Activated naive CD4-positive, alpha-beta T cell treated with anti-CD3 and anti-CD28 coated beads, Interleukin-2, amount 10 ng/mL, durations not matched to agents 7 days and 5 days (primary cell): ENCODE data around the gene CHRDL2.
"Not testable (repeated sequence)": the region's sequence is repeated elsewhere in the genome, so short reads cannot be mapped to it uniquely, and the experiment has no call there.

Source experiments
- CTCF ChIA-PET: fragments of 350-600 bp; sonication (Branson Sonifier 250); formaldehyde crosslinking; loops from one replicate; lab custom pipeline; 2021; ENCODE audit warnings: antibody characterized with exemption; lab: Charles Lee
- DNase-seq: peaks from one replicate; pipeline ENCODE4 v3.0.0-alpha.2; 2020
- H3K27ac Mint-ChIP-seq: one replicate; pipeline ENCODE4 v1.8.0; 2021; ENCODE audit warnings: mild to moderate bottlenecking, moderate library complexity, mixed read lengths
- H3K27me3 Mint-ChIP-seq: one replicate; pipeline ENCODE4 v1.8.0; 2021; ENCODE audit warnings: mild to moderate bottlenecking, mixed read lengths
- H3K36me3 Mint-ChIP-seq: one replicate; pipeline ENCODE4 v1.8.0; 2021; ENCODE audit warnings: mixed read lengths
- H3K4me1 Mint-ChIP-seq: one replicate; pipeline ENCODE4 v1.8.0; 2021; ENCODE audit warnings: mixed read lengths
- H3K4me3 Mint-ChIP-seq: one replicate; pipeline ENCODE4 v1.8.0; 2021; ENCODE audit warnings: mild to moderate bottlenecking, moderate library complexity, mixed read lengths
- H3K9me3 Mint-ChIP-seq: one replicate; pipeline ENCODE4 v1.8.0; 2021; ENCODE audit warnings: mixed read lengths

Gene CHRDL2

DNA sequence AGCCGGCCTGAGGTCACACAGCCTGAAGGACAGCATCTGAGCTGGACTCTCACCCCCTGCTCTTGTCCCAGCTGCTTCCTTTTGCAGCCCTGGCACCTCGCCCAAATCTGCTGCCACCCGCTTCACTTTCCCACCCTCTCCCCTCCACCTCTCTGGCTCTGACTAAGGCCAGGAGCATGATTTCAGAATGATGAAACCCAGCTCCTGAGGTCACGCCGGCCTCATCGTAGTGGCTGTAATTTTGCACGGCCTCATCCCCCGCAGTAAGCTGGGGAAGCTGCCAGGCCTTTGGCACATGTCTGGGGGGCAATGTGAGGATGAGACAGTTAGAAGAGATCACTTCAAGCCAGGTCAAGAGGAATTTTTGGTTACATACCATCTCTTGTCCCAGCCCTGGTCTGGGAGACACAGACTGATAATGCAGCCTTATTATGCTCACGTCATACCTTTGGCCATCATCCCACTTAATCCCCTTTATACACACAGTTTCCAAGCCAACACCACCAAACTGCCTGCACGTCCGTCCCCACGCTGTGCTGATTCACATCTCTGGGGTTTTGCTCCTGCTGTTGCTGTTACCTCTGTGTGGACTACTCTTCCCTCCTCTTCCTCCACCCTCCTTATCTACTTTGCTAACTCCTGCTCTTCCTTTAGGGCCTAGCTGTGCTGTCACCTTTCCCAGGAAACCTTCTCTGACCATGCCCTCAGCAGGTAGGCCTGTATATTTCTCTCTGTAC, 58.1 kb downstream of the CHRDL2 start:
- H3K9me3 Mint-ChIP-seq, result no peaks in the 10 kb centered on the region
- CTCF ChIA-PET, result no interaction called here
- H3K27ac Mint-ChIP-seq, result no peak overlapping the region
- H3K27me3 Mint-ChIP-seq, result peaks cover 4% of the 10 kb centered on the region
- no peaks in the 10 kb centered on the region for H3K4me1 Mint-ChIP-seq
- H3K4me3 Mint-ChIP-seq, result no peak overlapping the region
- H3K36me3 Mint-ChIP-seq, result no peaks in the 10 kb centered on the region
- no peak for DNase-seq

DNA sequence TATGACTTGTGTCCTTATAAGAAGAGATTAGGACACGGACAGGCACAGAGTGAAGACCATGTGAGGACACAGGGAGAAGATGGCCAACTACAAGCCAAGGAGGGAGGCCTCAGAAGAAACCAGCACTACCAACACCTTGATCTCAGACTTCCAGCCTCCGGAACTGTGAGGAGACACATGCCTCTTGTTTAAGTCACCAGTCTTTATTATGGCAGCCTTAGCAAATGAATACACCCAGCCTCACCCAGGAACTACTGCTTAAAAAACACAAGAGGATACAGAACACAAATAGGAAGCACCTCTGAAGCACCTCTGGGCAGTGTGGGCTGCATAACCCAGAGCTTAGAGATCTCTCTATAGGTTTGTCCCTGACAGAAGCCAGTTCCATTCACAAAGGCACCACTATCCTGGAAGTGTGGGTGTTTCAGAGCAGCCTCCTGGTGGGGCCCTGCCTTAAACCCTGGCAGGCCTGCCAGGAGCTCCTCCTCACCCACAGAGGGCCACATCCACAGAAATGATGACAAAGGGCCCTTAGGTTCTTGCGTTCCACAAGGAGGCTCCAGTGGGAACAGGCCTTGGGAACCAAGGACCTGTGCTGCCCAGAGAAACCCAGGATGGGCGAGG, 58.8 kb downstream of the CHRDL2 start:
- Mint-ChIP-seq H3K27ac (no peak overlapping the region), H3K27me3 (peaks cover 4% of the 10 kb centered on the region), H3K9me3 (no peaks in the 10 kb centered on the region), H3K36me3 (no peaks in the 10 kb centered on the region), H3K4me3 (no peak overlapping the region), H3K4me1 (no peaks in the 10 kb centered on the region)
- DNase-seq, result no peak
- CTCF ChIA-PET, result no interaction called here

DNA sequence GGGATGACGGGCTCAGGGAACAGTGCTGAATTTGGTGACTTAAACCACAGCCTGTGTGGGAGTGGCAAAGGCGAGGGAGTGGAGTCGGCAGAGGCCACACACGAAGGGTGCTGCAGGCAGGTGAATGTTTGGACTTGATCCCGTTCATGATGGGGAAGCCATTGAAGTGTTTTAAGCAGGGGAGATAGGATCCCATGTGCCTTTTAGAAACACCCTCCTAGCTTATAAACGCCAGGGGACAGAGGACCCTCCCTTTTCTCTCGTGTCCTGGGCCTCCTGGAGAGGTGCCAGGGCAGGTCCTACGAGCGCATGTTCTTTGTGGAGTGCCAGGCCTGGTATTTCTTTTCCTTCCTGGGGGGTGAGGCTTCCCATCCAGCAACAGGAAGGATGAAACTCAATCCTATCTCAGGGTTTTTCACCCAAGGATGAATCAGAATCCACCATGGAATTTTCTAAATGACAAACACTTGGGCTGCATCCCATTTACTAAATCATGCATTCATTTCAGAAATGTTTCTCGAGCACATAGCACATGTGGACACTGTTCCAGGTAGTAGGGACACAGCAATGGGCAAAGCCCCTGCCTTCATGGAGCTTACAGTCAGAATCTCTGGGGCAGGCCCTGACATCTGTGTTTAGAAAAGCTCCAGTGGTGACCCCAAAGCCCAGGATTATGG, 59.6 kb downstream of the CHRDL2 start:
- Mint-ChIP-seq H3K4me3 (no peak overlapping the region), H3K9me3 (no peaks in the 10 kb centered on the region), H3K36me3 (no peaks in the 10 kb centered on the region), H3K27me3 (peaks cover 2% of the 10 kb centered on the region), H3K4me1 (no peaks in the 10 kb centered on the region), H3K27ac (no peak overlapping the region)
- CTCF ChIA-PET, result no interaction called here
- no peak for DNase-seq

DNA sequence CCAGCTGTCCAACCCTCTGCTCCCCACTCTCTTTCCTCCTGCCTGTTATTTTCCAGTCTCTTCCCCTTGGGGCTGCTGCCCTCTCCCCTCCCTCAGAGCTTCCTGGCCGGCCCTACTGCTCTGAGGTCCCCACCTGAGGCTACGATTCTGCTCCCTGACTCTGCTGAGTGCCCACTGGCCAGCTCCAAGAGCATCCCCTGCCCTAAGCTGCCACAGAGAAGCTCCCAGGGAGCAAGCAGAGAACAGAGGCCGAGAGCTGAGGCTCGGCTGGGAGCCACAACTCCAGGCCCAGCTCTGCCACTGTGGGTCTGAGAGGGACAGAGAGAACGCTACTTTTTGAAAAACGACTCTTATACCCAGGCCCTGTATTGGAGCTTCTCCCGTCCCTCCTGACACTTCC, 61.1 kb downstream of the CHRDL2 start:
- CTCF ChIA-PET, result no interaction called here

DNA sequence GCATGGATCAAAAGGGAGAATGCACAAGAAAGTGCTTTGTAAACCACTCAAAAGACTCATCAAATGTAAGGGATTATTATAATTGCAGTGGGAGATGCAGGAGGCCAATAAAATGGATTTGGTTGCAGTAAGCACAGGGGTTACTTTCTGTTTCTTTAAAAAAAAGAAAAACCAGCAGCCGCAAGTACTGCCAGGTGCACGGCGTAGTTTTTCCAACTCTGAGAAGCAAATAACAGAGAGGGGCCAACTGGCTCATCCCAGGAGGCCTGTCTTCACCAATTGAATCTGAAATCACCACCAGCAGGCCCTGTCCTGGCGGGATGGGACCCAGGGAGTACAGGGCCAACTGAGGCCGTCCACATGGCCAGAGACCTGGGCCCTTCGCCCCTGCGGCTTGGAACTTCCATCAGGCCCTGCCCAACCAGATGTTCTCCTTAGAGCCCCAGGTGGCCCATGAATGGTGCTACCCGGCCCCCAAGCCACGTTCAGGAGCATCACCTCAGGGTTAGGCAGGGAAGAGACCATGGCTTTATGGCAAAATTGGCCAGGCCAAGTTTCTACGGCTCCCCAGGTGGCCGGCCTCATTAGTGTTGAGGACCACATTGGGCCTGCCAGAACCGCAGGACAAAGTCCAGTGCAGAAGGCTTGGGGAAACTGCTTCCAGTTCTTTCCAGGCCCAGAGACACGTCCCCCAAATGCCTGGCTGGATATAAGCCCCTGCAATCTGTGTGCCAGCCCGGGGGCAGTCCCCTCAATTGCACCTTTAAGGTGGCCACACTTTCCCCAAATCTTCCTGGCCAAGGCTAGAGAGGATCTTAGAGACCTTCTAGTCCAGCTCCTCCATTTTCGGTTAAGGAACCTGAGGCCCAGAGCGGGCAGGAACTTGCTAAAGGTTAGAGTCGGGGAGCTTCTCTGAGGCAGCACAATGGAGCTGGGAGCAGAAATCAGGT, 61.7 kb downstream of the CHRDL2 start:
- CTCF ChIA-PET, result no interaction called here
- Mint-ChIP-seq H3K27me3 (no peaks in the 10 kb centered on the region), H3K36me3 (no peaks in the 10 kb centered on the region), H3K9me3 (no peaks in the 10 kb centered on the region), H3K27ac (no peak overlapping the region), H3K4me1 (no peaks in the 10 kb centered on the region), H3K4me3 (no peak overlapping the region)
- DNase-seq, result no peak

More for the DNA sequence above, 61.1 kb downstream of the CHRDL2 start:
- no peaks in the 10 kb centered on the region for H3K9me3 Mint-ChIP-seq
- H3K4me1 Mint-ChIP-seq, result no peaks in the 10 kb centered on the region
- H3K36me3 Mint-ChIP-seq, result no peaks in the 10 kb centered on the region
- H3K27ac Mint-ChIP-seq, result no peak overlapping the region
- no peaks in the 10 kb centered on the region for H3K27me3 Mint-ChIP-seq
- no peak for DNase-seq
- no peak overlapping the region for H3K4me3 Mint-ChIP-seq

DNA sequence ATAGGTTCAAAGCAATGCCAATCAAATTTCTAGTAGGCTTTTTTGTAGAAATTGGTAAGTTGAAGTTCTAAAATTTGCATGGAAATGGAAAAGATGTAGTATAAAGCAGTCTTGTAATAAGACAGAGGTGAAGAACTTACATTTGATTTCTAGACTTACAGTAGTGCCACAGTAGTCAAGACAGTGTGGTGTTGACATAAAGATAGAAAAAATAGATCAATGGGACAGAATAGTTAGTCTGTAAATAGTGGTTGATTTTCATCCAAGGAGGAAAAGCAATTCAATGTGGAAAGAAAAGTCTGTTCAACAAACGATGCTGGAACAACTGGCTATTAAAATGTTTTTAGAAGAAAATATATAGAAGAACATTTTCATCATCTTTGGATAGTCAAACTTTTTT, 67.9 kb downstream of the CHRDL2 start:
- H3K27ac Mint-ChIP-seq, result no peak overlapping the region
- CTCF ChIA-PET, result interaction anchor here (1.0 kb wide), 1 partner anchor 24 kb away, joined by 3 read pairs; no protein-coding TSS in a partner anchor

DNA sequence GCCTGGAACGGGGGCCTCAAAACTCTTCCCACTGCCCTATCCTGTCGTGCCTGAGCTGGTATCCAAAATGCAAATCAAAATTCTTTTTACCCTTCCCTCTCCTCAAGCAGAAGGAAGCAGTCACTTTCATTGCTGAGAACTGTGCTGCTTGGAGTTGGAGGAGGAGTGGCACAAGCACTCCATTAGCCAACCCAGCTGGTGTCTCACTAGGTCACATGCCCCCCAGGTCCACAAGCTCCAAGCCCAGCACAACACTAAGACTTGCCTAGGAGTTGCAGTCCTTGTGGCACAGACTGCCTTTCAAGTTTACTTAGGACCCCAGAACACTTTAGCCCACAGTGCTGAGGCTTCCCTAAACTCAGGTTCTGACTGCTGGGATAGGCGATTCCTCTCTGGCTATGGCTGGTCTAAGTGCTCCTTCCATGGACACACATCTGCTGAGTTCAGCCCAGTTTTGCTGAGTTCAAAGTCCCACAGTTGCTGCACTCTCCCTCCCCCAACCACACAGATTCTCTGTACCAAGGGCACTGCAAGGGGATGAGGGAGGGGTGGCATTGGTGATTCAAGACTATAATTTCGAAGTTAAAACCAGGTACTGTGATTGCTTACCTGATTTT, 68.6 kb downstream of the CHRDL2 start:
- CTCF ChIA-PET, result no interaction called here

More for the DNA sequence above, 67.9 kb downstream of the CHRDL2 start:
- H3K4me3 Mint-ChIP-seq, result no peak overlapping the region
- peaks cover 26% of the 10 kb centered on the region for H3K36me3 Mint-ChIP-seq
- H3K9me3 Mint-ChIP-seq, result peaks cover 8% of the 10 kb centered on the region
- no peak for DNase-seq
- H3K4me1 Mint-ChIP-seq, result no peaks in the 10 kb centered on the region
- no peaks in the 10 kb centered on the region for H3K27me3 Mint-ChIP-seq

DNA sequence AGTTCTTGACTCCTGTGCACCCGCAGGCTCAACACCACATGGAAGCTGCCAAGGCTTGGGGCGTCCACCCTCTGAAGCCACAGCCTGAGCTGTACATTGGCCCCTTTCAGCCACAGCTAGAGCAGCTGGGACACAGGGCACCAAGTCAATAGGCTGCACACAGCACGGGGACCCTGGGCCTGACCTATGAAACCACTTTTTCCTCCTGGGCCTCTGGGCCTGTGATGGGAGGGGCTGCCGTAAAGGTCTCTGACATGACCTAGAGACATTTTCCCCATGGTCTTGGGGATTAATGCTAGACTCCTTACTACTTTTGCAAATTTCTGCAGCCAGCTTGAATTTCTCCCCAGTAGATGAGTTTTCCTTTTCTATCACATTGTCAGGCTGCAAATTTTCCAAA, 72.1 kb downstream of the CHRDL2 start:
- H3K9me3 Mint-ChIP-seq, CTCF ChIA-PET, H3K4me1 Mint-ChIP-seq, H3K4me3 Mint-ChIP-seq, H3K27ac Mint-ChIP-seq, H3K27me3 Mint-ChIP-seq, DNase-seq: not testable (repeated sequence)
- H3K36me3 Mint-ChIP-seq, result peaks cover 40% of the 10 kb centered on the region

More for the DNA sequence above, 68.6 kb downstream of the CHRDL2 start:
- DNase-seq, result no peak
- peaks cover 31% of the 10 kb centered on the region for H3K36me3 Mint-ChIP-seq
- no peak overlapping the region for H3K4me3 Mint-ChIP-seq
- no peaks in the 10 kb centered on the region for H3K4me1 Mint-ChIP-seq
- H3K27me3 Mint-ChIP-seq, result no peaks in the 10 kb centered on the region
- H3K9me3 Mint-ChIP-seq, result peaks cover 9% of the 10 kb centered on the region
- no peak overlapping the region for H3K27ac Mint-ChIP-seq

DNA sequence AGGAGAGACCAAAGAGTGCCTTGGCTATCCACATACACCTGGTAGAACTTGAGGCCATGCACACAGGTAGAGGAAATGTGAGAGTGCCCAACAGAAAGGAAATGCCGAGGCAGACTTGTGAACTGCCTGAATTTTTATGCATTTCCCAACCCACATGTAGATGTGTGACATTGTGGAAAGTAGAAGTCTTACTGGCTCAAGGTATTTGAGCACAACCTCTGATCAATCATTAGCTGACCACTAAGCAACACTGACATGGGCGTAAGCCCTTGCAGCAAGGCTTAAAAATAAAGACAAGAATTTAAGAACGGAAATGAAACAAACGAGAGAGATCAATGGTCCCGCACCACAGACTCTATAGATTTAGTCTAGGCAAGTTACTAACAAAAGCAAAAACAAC, 76.2 kb downstream of the CHRDL2 start:
- no peak for DNase-seq
- H3K27ac Mint-ChIP-seq, result no peak overlapping the region
- peaks cover 9% of the 10 kb centered on the region for H3K9me3 Mint-ChIP-seq
- H3K4me3 Mint-ChIP-seq, result no peak overlapping the region
- H3K4me1 Mint-ChIP-seq, result no peaks in the 10 kb centered on the region
- CTCF ChIA-PET, result no interaction called here
- H3K36me3 Mint-ChIP-seq, result peaks cover 62% of the 10 kb centered on the region
- no peaks in the 10 kb centered on the region for H3K27me3 Mint-ChIP-seq

DNA sequence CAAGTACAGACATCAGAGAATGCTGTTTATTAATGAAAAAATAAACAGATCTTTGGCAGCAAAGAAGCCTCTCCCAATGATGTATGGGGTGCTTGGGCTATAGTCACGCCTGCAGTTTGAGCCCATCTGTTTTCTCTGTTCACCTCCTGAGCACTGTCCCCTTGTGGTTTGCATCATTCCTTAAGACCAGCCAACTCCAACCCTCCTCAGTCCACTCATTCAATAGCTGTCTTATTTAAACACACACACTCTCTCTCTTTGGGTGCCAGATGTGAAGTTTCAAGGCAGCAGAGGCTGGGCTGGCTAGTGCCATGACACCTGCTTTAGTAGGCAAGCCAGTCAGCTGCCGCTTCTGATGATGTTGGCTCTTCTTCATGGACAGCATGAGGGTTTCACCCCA, 80.7 kb downstream of the CHRDL2 start:
- Mint-ChIP-seq H3K27ac (no peak overlapping the region), H3K36me3 (peaks cover 46% of the 10 kb centered on the region), H3K4me1 (no peaks in the 10 kb centered on the region), H3K9me3 (no peaks in the 10 kb centered on the region), H3K27me3 (no peaks in the 10 kb centered on the region), H3K4me3 (no peak overlapping the region)
- DNase-seq, result no peak
- CTCF ChIA-PET, result interaction anchor here (1.4 kb wide), 1 partner anchor 12 kb away, joined by 4 read pairs; no protein-coding TSS in a partner anchor

DNA sequence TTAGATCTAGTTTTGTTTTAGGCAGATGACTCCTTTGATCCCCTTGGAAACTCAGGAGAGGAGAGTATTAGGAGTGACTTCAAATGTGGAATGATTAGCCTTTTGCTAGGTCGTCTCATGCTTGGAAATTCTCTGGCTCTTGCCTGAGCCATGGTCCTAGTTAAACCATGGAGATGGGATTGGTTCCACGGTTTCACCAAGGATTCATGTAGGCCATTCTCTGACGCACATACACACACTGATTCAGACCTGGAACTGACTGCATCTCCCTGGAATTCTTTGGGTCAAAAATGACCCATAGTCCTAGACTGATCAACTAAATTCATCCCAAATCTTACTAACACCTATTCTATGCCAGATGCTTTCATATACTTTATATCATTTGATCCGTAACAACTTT, 82.3 kb downstream of the CHRDL2 start:
- no peak for DNase-seq
- Mint-ChIP-seq H3K27ac (no peak overlapping the region), H3K4me1 (no peaks in the 10 kb centered on the region), H3K27me3 (no peaks in the 10 kb centered on the region), H3K4me3 (no peak overlapping the region), H3K9me3 (no peaks in the 10 kb centered on the region), H3K36me3 (peaks cover 49% of the 10 kb centered on the region)
- CTCF ChIA-PET, result interaction anchor here (1.4 kb wide), 1 partner anchor 11 kb away, joined by 4 read pairs; no protein-coding TSS in a partner anchor

DNA sequence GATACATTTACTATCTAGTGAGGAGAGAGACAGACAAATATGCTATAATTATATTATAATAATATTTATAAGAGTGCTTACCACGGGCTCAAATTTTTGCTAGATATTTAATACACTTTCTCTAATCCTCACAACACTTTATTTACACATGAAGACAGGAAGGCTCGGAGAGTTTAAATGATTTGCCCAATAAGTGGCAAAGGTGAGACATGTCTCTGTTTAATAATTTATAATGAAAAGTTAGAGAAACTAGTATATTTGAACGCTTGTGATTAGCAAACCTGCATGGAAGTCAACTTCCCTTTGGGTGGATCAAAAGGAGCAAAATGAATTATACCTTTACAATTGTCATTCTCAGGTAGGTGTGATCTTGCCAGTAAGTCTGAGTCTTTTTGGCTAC, 83.4 kb downstream of the CHRDL2 start:
- CTCF ChIA-PET, result no interaction called here
- no peaks in the 10 kb centered on the region for H3K27me3 Mint-ChIP-seq
- H3K27ac Mint-ChIP-seq, result no peak overlapping the region
- no peaks in the 10 kb centered on the region for H3K4me1 Mint-ChIP-seq
- H3K9me3 Mint-ChIP-seq, result no peaks in the 10 kb centered on the region
- H3K36me3 Mint-ChIP-seq, result peaks cover 49% of the 10 kb centered on the region
- DNase-seq, result no peak
- no peak overlapping the region for H3K4me3 Mint-ChIP-seq

DNA sequence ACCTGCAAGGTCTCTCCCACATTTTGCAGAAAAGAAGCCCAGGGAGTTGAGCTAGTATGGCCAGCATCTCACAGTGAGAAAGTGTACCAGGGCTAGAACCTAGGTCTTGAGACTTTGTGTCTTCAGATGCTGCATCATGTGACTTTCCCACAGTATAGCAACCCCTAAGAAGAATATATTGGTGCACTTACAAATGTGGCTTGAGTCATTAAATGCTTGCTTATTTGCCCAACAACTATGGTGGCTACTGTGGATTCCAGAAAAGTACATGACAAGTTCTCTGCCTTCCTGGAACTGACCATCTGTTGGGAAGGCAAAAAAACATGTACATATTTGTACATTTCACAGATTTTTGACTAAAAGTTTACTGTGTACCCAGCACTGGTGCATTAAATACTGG, 83.8 kb downstream of the CHRDL2 start:
- H3K4me3 Mint-ChIP-seq, result no peak overlapping the region
- no peaks in the 10 kb centered on the region for H3K4me1 Mint-ChIP-seq
- DNase-seq, result no peak
- H3K27ac Mint-ChIP-seq, result no peak overlapping the region
- H3K36me3 Mint-ChIP-seq, result peaks cover 51% of the 10 kb centered on the region
- CTCF ChIA-PET, result no interaction called here
- no peaks in the 10 kb centered on the region for H3K9me3 Mint-ChIP-seq
- no peaks in the 10 kb centered on the region for H3K27me3 Mint-ChIP-seq
